Endothelial cell of umbilical vein (primary cell): ENCODE measurements around the gene PRKAR2B. TPM values are rescaled to one million over a fixed set of nuclear protein-coding genes. Genes with fewer than 3 reads are reported as not detected.

ENCODE experiments used
- BruUV-seq: library from RNA; stranded (reverse); fragments of 400-500 nt; replicated peaks from 2 replicates; lab custom pipeline; 2021; lab: Mats Ljungman, UMichigan
- CTCF ChIA-PET: fragments of 300-600, 350-600 bp; sonication (Branson Sonifier 250); formaldehyde crosslinking; loops from one replicate; lab custom pipeline; 2021; ENCODE audit warnings: antibody characterized with exemption, inconsistent platforms; lab: Charles Lee
- POLR2A ChIA-PET: fragments of 300-600, 350-600 bp; sonication (Branson Sonifier 250); formaldehyde crosslinking; loops from one replicate; lab custom pipeline; 2021; ENCODE audit warnings: antibody characterized with exemption, inconsistent platforms; lab: Charles Lee
- DNase-seq: peaks from one replicate; pipeline ENCODE4 v3.0.0-alpha.2; 2011; ENCODE audit warnings: low read depth, low spot score
- FAIRE-seq: peaks from 2 replicates; lab custom pipeline; 2011; peaks lifted over from hg19 to GRCh38; lab: Jason Lieb, UNC
- H2AFZ ChIP-seq: 2 replicates; pipeline ENCODE4 v1.6.0; 2012; ENCODE audit warnings: low read depth, low read length, control low read depth, inconsistent platforms
- H3K27ac ChIP-seq: 2 replicates; pipeline ENCODE4 v1.5.1; 2011; ENCODE audit warnings: low read depth, mild to moderate bottlenecking, control low read depth, low read length, moderate library complexity; ENCODE audit not compliant: insufficient read depth
- H3K27me3 ChIP-seq, 2 experiments: 2 replicates each; pipeline versions ENCODE4 v1.6.0 to v1.6.1; 2011; ENCODE audit warnings: low read length in 2 of 2, mixed read lengths in 1 of 2; ENCODE audit not compliant: control insufficient read depth in 2 of 2, insufficient read depth in 2 of 2
- H3K36me3 ChIP-seq, 2 experiments: 2 replicates in 1 of 2; 3 replicates in 1 of 2; pipeline ENCODE4 v1.5.1; 2011; ENCODE audit warnings: low read length in 2 of 2, mild to moderate bottlenecking in 1 of 2, moderate library complexity in 1 of 2; ENCODE audit not compliant: control insufficient read depth in 2 of 2, insufficient read depth in 2 of 2; ENCODE audit errors: extremely low read depth in 1 of 2
- H3K4me1 ChIP-seq: 3 replicates; pipeline ENCODE4 v1.5.1; 2011; ENCODE audit warnings: mild to moderate bottlenecking, low read length; ENCODE audit not compliant: control insufficient read depth, insufficient read depth; ENCODE audit errors: extremely low read depth
- H3K4me2 ChIP-seq: 2 replicates; pipeline ENCODE4 v1.6.1; 2011; ENCODE audit warnings: low read length, control low read depth, mixed read lengths; ENCODE audit not compliant: insufficient read depth
- H3K4me3 ChIP-seq, 3 experiments: fragments of 200-600 bp in 1 of 3; sonication (generic), shearing (Covaris generic) in 1 of 3; replicated peaks in 1 of 3; 2 replicates each; pipeline ENCODE4 v1.5.1; 2011 to 2016; ENCODE audit warnings: control low read depth in 3 of 3, low read length in 3 of 3, mild to moderate bottlenecking in 2 of 3, inconsistent platforms in 1 of 3, low read depth in 1 of 3, moderate library complexity in 1 of 3; ENCODE audit not compliant: insufficient read depth in 1 of 3
- H3K79me2 ChIP-seq: 2 replicates; pipeline ENCODE4 v1.6.0; 2012; ENCODE audit warnings: low read length, inconsistent platforms; ENCODE audit not compliant: control insufficient read depth, insufficient read depth
- H3K9ac ChIP-seq: replicated peaks from 2 replicates; pipeline ENCODE3; 2011; ENCODE audit warnings: low read length, control low read depth; ENCODE audit not compliant: insufficient read depth; ENCODE audit errors: extremely low read depth
- H3K9me1 ChIP-seq: replicated peaks from 3 replicates; pipeline ENCODE4 v1.6.0; 2011; ENCODE audit warnings: mild to moderate bottlenecking, low read length; ENCODE audit not compliant: control insufficient read depth, insufficient read depth; ENCODE audit errors: extremely low read depth
- H3K9me3 ChIP-seq: replicated peaks from 2 replicates; pipeline ENCODE4 v1.5.1; 2012; ENCODE audit warnings: low read length, inconsistent platforms; ENCODE audit not compliant: control insufficient read depth, insufficient read depth
- H4K20me1 ChIP-seq: replicated peaks from 2 replicates; pipeline ENCODE3; 2011; ENCODE audit warnings: mild to moderate bottlenecking, low read length; ENCODE audit not compliant: control insufficient read depth, insufficient read depth; ENCODE audit errors: extremely low read depth
- CTCF ChIP-seq, 2 donors: IDR thresholded peaks; 1 replicate in 1 of 2; 2 replicates in 1 of 2; pipeline ENCODE4 v1.5.1; 2011; ENCODE audit warnings: low read length in 2 of 2, mild to moderate bottlenecking in 2 of 2, moderate library complexity in 2 of 2, control low read depth in 1 of 2, inconsistent platforms in 1 of 2, low read depth in 1 of 2; ENCODE audit not compliant: insufficient read depth in 1 of 2; ENCODE audit errors: extremely low read depth in 1 of 2
- EZH2 ChIP-seq: IDR thresholded peaks from 2 replicates; pipeline ENCODE4 v1.6.1; 2012; ENCODE audit warnings: borderline replicate concordance, low read depth, mild to moderate bottlenecking, moderate library complexity, low read length, inconsistent platforms; ENCODE audit not compliant: severe bottlenecking
- FOS ChIP-seq: IDR thresholded peaks from 2 replicates; pipeline ENCODE4 v1.6.1; 2011; ENCODE audit warnings: mild to moderate bottlenecking, low read length, moderate library complexity, borderline replicate concordance; ENCODE audit not compliant: insufficient read depth
- GATA2 ChIP-seq: IDR thresholded peaks from 2 replicates; pipeline ENCODE4 v1.7.0; 2011; ENCODE audit warnings: low read depth, mild to moderate bottlenecking, moderate library complexity, mixed read lengths, low read length; ENCODE audit not compliant: insufficient read length, insufficient read depth
- JUN ChIP-seq: IDR thresholded peaks from 2 replicates; pipeline ENCODE4 v1.6.1; 2011; ENCODE audit warnings: borderline replicate concordance, low read depth; ENCODE audit not compliant: insufficient read length, insufficient read depth
- MAX ChIP-seq: IDR thresholded peaks from 2 replicates; pipeline ENCODE4 v1.6.1; 2011; ENCODE audit not compliant: insufficient read depth, insufficient read length
- MYC ChIP-seq: IDR thresholded peaks from one replicate; pipeline ENCODE4 v1.6.1; 2011; ENCODE audit warnings: mild to moderate bottlenecking, low read depth, low read length
- POLR2A ChIP-seq: IDR thresholded peaks from 2 replicates; pipeline ENCODE4 v1.6.1; 2012; ENCODE audit warnings: low read depth, mild to moderate bottlenecking, control low read depth, low read length
- POLR2AphosphoS5 ChIP-seq: IDR thresholded peaks from 2 replicates; pipeline ENCODE4 v1.6.1; 2012; ENCODE audit warnings: low read depth, mild to moderate bottlenecking, control low read depth, low read length, moderate library complexity; ENCODE audit not compliant: insufficient read depth
- dilution Hi-C: fragments of 300-500 bp; cut with MboI; formaldehyde crosslinking; loops from one replicate; pipeline ENCODE4 v1.15.0; 2019; ENCODE audit warnings: low sequenced_read_pairs; ENCODE audit not compliant: extremely low pct_ligation_motif_present
- intact Hi-C: fragments of 100-400 bp; cut with micrococcal nuclease; formaldehyde crosslinking; loops from one replicate; pipeline ENCODE4 v1.10.0; 2022
- polyA plus RNA-seq, 4 experiments: library from polyadenylated mRNA; depleted of rRNA in 3 of 4; stranded (reverse) in 3 of 4; unstranded in 1 of 4; fragments of >200 nt; gene quantifications; 2 replicates each; pipeline versions ENCODE4 v1.2.1 to v1.2.3, GENCODE V29; 2011 to 2012; ENCODE audit warnings: missing spikeins in 1 of 4
- total RNA-seq: library from RNA; stranded (reverse); gene quantifications from 2 replicates; pipeline ENCODE4 v1.2.3, GENCODE V29; 2021

PRKAR2B gene
- total and polyA plus RNA-seq, 2 donors (not counting 3 experiments of a cell fraction or from before 2014, with no cell fraction given), result 10.7 to 39.8 TPM

- dilution Hi-C loops (no loop called here), intact Hi-C loops (no loop called here)
- TF ChIP-seq JUN, result no peak
- peaks cover 18% of the 10 kb centered on the region for H3K79me2 ChIP-seq
- H3K27ac ChIP-seq, result no peak overlapping the region
- FAIRE-seq (no peak), DNase-seq (no peak)
- H3K9me3 ChIP-seq, result no peaks in the 10 kb centered on the region
- no peaks in the 10 kb centered on the region for H3K9me1 ChIP-seq
- no peak overlapping the region for H3K4me2 ChIP-seq
- no peaks in the 10 kb centered on the region for H3K27me3 ChIP-seq
- POLR2A ChIA-PET, result no interaction called here
- BruUV-seq, result no TSS peak
- peaks cover 9% of the 10 kb centered on the region for H3K4me1 ChIP-seq
- no peaks in the 10 kb centered on the region for H3K36me3 ChIP-seq
- no peak overlapping the region for H3K4me3 ChIP-seq
- H4K20me1 ChIP-seq, result no peaks in the 10 kb centered on the region
- no peak overlapping the region for H3K9ac ChIP-seq
- H2AFZ ChIP-seq, result no peak overlapping the region
- CTCF ChIA-PET, result no interaction called here
Observed at GRCh38 chr7:107113866-107114265, 69.4 kb downstream of the PRKAR2B start.

GRCh38 chr7:107115114-107115513, 70.6 kb downstream of the PRKAR2B start:
- FAIRE-seq (no peak), DNase-seq (no peak)
- H3K9me1 ChIP-seq, result no peaks in the 10 kb centered on the region
- H3K36me3 ChIP-seq, result no peaks in the 10 kb centered on the region
- no TSS peak for BruUV-seq
- ChIA-PET POLR2A (no interaction called here), CTCF (no interaction called here)
- no peaks in the 10 kb centered on the region for H3K27me3 ChIP-seq
- dilution Hi-C loops (no loop called here), intact Hi-C loops (no loop called here)
- no peak overlapping the region for H3K9ac ChIP-seq
- TF ChIP-seq MYC (no peak), GATA2 (no peak), POLR2AphosphoS5 (no peak), POLR2A (no peak), FOS (no peak), JUN (no peak), MAX (no peak), CTCF (IDR thresholded peaks at IDR 0.05; ENCODE audit: extremely low read depth in 1 of 2, insufficient read depth in 1 of 2, low read depth in 1 of 2, low read length in 2 of 2) (no peak), EZH2 (no peak)
- H2AFZ ChIP-seq, result no peak overlapping the region
- no peak overlapping the region for H3K4me3 ChIP-seq
- no peaks in the 10 kb centered on the region for H3K9me3 ChIP-seq
- H3K79me2 ChIP-seq, result peaks cover 22% of the 10 kb centered on the region
- no peak overlapping the region for H3K4me2 ChIP-seq
- no peak overlapping the region for H3K27ac ChIP-seq
- H3K4me1 ChIP-seq, result peaks cover 9% of the 10 kb centered on the region
- no peaks in the 10 kb centered on the region for H4K20me1 ChIP-seq
